ENCODE data around the gene HMCN2.

DNA sequence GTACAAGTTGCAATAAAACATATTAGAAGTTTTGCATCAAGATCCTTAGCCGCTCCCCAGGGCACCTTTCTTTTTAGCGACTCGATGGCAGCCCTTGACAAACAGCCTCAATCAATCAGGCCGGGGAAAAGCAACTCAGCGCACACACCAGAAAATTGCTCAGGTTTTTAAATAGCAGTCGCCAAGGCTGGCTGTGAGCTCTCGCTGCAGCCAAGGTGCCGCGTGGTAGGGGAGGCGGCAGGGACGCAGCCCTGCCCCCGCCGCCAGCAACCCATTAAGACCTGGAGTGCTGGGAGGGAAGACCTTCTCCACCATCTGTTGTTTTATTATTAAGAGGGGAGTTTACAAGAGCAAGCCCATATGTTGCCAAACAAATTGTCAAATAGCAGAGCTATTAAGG is 201.8 kb downstream of the HMCN2 start:
- TF ChIP-seq, protein P1, sequence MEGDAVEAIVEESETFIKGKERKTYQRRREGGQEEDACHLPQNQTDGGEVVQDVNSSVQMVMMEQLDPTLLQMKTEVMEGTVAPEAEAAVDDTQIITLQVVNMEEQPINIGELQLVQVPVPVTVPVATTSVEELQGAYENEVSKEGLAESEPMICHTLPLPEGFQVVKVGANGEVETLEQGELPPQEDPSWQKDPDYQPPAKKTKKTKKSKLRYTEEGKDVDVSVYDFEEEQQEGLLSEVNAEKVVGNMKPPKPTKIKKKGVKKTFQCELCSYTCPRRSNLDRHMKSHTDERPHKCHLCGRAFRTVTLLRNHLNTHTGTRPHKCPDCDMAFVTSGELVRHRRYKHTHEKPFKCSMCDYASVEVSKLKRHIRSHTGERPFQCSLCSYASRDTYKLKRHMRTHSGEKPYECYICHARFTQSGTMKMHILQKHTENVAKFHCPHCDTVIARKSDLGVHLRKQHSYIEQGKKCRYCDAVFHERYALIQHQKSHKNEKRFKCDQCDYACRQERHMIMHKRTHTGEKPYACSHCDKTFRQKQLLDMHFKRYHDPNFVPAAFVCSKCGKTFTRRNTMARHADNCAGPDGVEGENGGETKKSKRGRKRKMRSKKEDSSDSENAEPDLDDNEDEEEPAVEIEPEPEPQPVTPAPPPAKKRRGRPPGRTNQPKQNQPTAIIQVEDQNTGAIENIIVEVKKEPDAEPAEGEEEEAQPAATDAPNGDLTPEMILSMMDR (conservative IDR thresholded peaks at IDR 0.05) = no peak
- no peak for TF ChIP-seq ZFX (IDR thresholded peaks at IDR 0.05)
